ENCODE measurements around the gene FRMD3.
A peak's percentile ranks its signal among the peaks of the same experiment; 100 is the strongest.

The FRMD3 gene

GRCh38 chr9:83231039-83231438, 307.2 kb downstream of the FRMD3 start:
- H3K27ac ChIP-seq = no peak overlapping the region
- DNase-seq = no peak
- H3K36me3 ChIP-seq = no peaks in the 10 kb centered on the region
- H3K4me3 ChIP-seq (ENCODE audit: low read depth, low read length) = no peak overlapping the region
- no peaks in the 10 kb centered on the region for H3K27me3 ChIP-seq (ENCODE audit: insufficient read depth, low read depth, severe bottlenecking)
- no peaks in the 10 kb centered on the region for H3K9me3 ChIP-seq (ENCODE audit: severe bottlenecking)
- no peak for TF ChIP-seq CTCF (IDR thresholded peaks at IDR 0.05; ENCODE audit: low read depth, low read length)

- no peak for DNase-seq
- H3K36me3 ChIP-seq = no peaks in the 10 kb centered on the region
- H3K9me3 ChIP-seq (ENCODE audit: severe bottlenecking) = no peaks in the 10 kb centered on the region
- no peaks in the 10 kb centered on the region for H3K27me3 ChIP-seq (ENCODE audit: insufficient read depth, low read depth, severe bottlenecking)
- H3K27ac ChIP-seq = no peak overlapping the region
- no peak for TF ChIP-seq CTCF (IDR thresholded peaks at IDR 0.05; ENCODE audit: low read depth, low read length)
- no peak overlapping the region for H3K4me3 ChIP-seq (ENCODE audit: low read depth, low read length)
Measured at GRCh38 chr9:83220730-83221129, 317.5 kb downstream of the FRMD3 start.

- no peak for TF ChIP-seq CTCF (IDR thresholded peaks at IDR 0.05; ENCODE audit: low read depth, low read length)
- Histone ChIP-seq H3K27ac (no peak overlapping the region), H3K4me3 (ENCODE audit: low read depth, low read length) (peak overlapping the region; percentile 62), H3K9me3 (ENCODE audit: severe bottlenecking) (no peaks in the 10 kb centered on the region), H3K27me3 (ENCODE audit: insufficient read depth, low read depth, severe bottlenecking) (no peaks in the 10 kb centered on the region), H3K36me3 (no peaks in the 10 kb centered on the region)
- no peak for DNase-seq
Measured at GRCh38 chr9:83219924-83220438, 318.2 kb downstream of the FRMD3 start.

GRCh38 chr9:83219154-83219923, 318.9 kb downstream of the FRMD3 start:
- TF ChIP-seq CTCF (IDR thresholded peaks at IDR 0.05; ENCODE audit: low read depth, low read length) = peak; percentile 26; the same call in 1 of the 2 replicates
- H3K27me3 ChIP-seq (ENCODE audit: insufficient read depth, low read depth, severe bottlenecking) = no peaks in the 10 kb centered on the region
- no peaks in the 10 kb centered on the region for H3K9me3 ChIP-seq (ENCODE audit: severe bottlenecking)
- DNase-seq = peak; percentile 56
- no peak overlapping the region for H3K27ac ChIP-seq
- H3K36me3 ChIP-seq = no peaks in the 10 kb centered on the region
- peak overlapping the region; percentile 62 for H3K4me3 ChIP-seq (ENCODE audit: low read depth, low read length)

GRCh38 chr9:83218411-83219090, 319.6 kb downstream of the FRMD3 start:
- no peak for DNase-seq
- no peaks in the 10 kb centered on the region for H3K36me3 ChIP-seq
- H3K27ac ChIP-seq = no peak overlapping the region
- H3K4me3 ChIP-seq (ENCODE audit: low read depth, low read length) = no peak overlapping the region
- H3K9me3 ChIP-seq (ENCODE audit: severe bottlenecking) = no peaks in the 10 kb centered on the region
- TF ChIP-seq CTCF (IDR thresholded peaks at IDR 0.05; ENCODE audit: low read depth, low read length) = no peak
- no peaks in the 10 kb centered on the region for H3K27me3 ChIP-seq (ENCODE audit: insufficient read depth, low read depth, severe bottlenecking)
